NCI-H1436 treated with DMSO at 0.1 percent for 48 hours (cell line): ENCODE data around the gene NHEJ1.

Experiments used
- DNase-seq: peaks from one replicate; lab custom pipeline; 2025; lab: John Stamatoyannopoulos, UW

NHEJ1 gene

GRCh38 chr2:219182331-219183150 lies 21.9 kb upstream of the NHEJ1 start:
- no peak for DNase-seq

- DNase-seq, result no peak
These were observed 20.9 kb upstream of the NHEJ1 start for GRCh38 chr2:219181531-219181930.

GRCh38 chr2:219180961-219181360 lies 20.3 kb upstream of the NHEJ1 start:
- no peak for DNase-seq

GRCh38 chr2:219179601-219180465 lies 19.2 kb upstream of the NHEJ1 start:
- no peak for DNase-seq

- DNase-seq, result no peak
These were observed 18.0 kb upstream of the NHEJ1 start for GRCh38 chr2:219178377-219179175.

GRCh38 chr2:219177552-219178376 lies 17.1 kb upstream of the NHEJ1 start, which contains the start of gene RETREG2:
TSS of gene RETREG2 (plus strand) at chr2:219178275. CDS start at chr2:219178353, 78 bp downstream.
- DNase-seq, result peak; percentile 51

- DNase-seq, result peak; percentile 30
These were observed 16.4 kb upstream of the NHEJ1 start, which contains the start of gene CNPPD1 for GRCh38 chr2:219176818-219177551. TSS of gene CNPPD1 (minus strand) at chr2:219176925. CDS start at chr2:219176828, 97 bp downstream.

GRCh38 chr2:219175928-219176817 lies 15.6 kb upstream of the NHEJ1 start:
- no peak for DNase-seq

GRCh38 chr2:219175486-219175885 lies 14.9 kb upstream of the NHEJ1 start:
- no peak for DNase-seq

GRCh38 chr2:219174801-219175200 lies 14.2 kb upstream of the NHEJ1 start:
- DNase-seq, result no peak

GRCh38 chr2:219174146-219174545 lies 13.5 kb upstream of the NHEJ1 start:
- DNase-seq, result no peak

GRCh38 chr2:219173176-219173575 lies 12.6 kb upstream of the NHEJ1 start:
- DNase-seq, result no peak

- no peak for DNase-seq
These were observed 11.9 kb upstream of the NHEJ1 start for GRCh38 chr2:219172231-219173154.

GRCh38 chr2:219171231-219171651 lies 10.6 kb upstream of the NHEJ1 start:
- no peak for DNase-seq

- DNase-seq, result no peak
These were observed 9.5 kb upstream of the NHEJ1 start, which contains the start of gene SLC23A3 for GRCh38 chr2:219169930-219170654. TSS of gene SLC23A3 (minus strand) at chr2:219170029. CDS start at chr2:219169984, 45 bp downstream.

- DNase-seq, result no peak
These were observed 8.3 kb upstream of the NHEJ1 start for GRCh38 chr2:219168932-219169331.

- no peak for DNase-seq
These were observed 7.9 kb upstream of the NHEJ1 start for GRCh38 chr2:219168526-219168925.
